NCI-H2081 (cell line): ENCODE measurements around the gene EFCAB14.
"Not testable (repeated sequence)": the region's sequence is repeated elsewhere in the genome, so short reads cannot be mapped to it uniquely, and the experiment has no call there.

Experiments used
- DNase-seq, 2 experiments: peaks; one replicate each; lab custom pipeline; 2025; lab: John Stamatoyannopoulos, UW

Gene EFCAB14

DNA sequence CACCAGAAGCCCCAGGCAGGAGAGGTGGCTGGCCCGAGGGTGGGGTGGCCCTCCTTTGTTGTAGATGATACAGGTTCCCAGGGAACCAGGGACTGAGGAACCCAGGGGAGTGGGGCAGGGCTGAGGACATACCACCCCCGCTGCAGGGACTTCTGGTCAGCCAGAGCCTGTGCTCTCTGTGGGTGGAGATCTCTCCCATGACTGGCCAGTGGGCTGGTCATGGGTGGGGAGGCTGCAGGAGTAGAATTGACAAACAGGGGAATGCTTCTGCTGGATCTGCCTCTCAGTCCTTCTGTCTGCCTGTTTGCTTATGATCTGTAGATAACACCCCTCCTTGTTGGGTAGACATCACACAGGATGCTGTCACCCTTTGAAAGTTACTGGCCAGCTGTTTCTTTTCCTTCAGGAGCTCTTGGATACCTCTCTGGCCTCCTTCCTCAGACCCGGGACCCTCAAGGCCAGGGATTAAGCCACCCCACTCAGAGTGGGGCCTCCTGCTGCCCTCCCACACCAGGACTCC lies 2.8 kb upstream of the EFCAB14 start:
- no peak for DNase-seq

DNA sequence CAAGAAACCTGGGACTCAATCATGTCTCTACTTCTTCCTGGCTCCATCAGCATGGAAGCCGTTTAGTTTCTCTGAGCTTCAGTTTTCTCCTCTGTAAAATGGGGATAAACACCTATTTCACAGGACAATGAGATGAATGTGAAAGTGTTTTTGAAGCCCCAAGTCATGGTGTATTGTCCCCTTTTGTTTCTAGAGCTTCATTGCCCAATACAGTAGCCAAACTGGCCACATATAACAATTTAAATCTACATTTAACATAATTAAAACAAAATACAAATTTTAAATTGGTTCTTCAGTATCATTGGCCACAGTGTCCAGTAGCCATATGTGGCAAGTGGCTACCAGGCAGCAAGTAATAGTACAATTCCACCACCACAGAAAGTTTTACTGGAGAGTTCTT lies 2.3 kb upstream of the EFCAB14 start:
- no peak for DNase-seq

DNA sequence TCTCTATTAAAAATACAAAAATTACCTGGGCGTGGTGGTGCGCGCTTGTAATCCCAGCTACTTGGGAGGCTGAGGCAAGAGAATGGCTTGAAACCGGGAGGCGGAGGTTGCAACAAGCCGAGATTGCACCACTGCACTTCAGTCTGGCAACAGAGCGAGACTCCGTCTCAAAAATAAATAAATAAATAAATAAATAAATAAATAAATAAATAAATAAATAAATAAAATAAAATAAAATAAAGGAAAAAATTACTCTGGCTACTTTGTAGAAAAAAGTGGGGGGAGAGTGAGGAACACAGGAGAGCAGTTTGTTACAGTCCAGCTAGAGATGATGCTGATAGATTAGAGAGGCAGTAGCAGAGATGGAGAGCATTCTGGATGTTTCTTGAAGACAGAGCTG lies 1.4 kb upstream of the EFCAB14 start:
- DNase-seq = not testable (repeated sequence)

DNA sequence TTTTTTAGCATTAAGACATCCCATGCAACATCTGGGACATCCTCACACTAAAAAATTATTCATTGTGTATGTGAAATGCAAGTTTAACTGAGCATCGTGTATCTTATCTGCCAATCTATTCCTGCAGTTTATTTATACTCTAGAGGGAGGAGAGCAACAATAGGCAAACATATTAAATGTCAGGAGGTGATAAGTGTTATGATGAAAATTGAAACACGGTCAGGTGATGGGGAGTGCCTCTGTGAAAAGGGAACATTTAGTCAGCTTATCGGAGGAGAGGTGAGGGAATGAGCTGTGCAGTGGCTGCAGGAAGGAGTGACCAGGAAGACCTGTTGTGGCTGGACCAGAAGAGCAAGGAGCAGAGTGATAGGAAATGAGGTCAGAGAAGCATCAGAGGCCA lies 775 bp upstream of the EFCAB14 start:
- no peak for DNase-seq

DNA sequence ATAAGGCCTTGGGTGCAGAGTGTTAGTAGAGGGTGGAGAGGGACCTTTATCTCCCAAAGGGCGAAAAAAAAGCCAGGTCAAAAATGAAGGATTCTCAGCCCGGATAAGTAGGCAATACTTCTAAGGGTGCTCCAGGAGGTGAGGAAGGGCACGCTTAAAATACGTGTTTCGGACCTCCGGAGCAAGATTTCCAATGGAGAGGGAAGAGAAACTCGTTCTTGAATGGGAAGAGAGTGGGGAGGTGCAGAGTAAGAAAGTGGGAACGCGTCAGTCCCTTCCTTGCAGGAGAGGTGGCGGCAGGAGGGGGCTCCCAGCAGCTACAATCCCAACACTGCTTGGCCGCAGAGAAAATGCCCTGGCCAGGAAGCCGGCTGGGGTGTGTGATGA lies 581 bp downstream of the EFCAB14 start:
- DNase-seq = no peak

DNA sequence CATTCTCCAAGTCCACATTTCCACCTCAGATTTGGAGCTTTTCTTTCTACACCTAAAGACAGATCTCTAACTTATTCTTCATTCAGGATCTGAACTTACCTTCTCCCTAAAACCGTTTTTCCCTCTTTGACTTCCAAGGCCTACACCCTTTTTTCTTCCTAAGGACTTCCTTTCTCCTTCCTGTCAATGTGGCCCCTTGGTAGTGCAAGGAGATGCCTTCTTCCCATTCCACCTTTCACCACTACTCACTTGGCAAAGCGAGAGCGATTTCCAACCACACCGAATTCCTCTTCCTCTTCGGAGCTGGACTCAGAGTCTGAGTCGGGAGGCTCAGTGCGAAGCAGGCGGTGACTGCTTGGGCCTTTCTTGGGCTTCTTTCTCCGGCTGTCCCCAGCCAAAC lies 1.3 kb downstream of the EFCAB14 start:
- DNase-seq = no peak

DNA sequence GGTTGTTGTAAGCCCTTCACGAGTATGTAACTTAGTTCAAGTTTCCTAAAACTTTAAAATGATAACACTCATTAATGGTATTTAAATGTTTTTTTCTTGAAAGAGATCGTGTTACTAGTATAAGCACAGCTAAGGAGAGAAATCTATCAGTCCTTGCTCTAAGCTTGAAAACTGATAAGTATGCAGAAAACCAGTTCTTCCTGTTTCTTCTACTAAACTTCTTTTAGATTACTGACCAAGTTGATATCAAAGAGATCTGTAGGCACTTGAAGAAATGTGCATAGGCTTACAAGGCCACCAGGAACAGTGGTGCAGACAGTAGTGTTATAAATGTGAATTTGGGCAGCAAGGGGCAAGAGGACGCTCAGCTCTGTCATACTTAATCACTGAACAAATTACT lies 3.9 kb downstream of the EFCAB14 start:
- no peak for DNase-seq

DNA sequence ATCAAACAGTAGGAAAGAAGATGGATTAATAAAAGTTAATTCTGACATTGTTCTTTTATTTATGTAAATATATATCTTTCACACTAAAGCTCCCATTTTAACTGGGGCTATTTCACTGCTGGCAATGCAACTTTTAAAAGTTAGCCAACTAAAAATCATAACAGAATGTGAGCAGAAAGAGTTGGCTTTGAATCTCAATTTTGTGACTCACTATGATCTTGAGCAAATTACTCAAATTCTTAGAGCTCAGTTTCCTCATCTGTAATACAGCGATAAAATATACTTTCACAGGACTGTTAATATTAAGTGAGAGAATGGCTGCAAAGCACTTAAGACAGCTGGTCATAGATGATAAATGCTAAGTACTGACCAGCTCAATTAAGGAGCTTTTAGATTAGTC lies 10.8 kb downstream of the EFCAB14 start:
- no peak for DNase-seq

DNA sequence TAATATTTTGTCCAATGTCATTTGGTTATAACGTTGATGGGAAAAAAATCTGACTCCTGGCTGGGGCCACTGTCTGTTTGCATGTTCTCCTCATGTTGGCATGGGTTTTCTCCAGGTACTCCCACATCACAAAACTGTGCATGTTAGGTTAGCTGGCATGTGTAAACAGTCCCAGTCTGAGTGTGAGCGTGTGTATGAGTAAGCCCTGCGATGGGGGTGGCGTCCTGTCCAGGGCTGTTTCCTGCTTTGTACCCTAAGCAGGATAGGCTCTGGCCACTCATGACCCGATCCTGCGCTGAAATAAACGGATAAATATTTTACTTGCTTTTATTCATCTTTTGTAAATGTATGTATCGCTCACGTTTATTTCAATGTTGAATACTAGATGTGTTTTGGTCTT lies 13.5 kb downstream of the EFCAB14 start:
- no peak for DNase-seq

DNA sequence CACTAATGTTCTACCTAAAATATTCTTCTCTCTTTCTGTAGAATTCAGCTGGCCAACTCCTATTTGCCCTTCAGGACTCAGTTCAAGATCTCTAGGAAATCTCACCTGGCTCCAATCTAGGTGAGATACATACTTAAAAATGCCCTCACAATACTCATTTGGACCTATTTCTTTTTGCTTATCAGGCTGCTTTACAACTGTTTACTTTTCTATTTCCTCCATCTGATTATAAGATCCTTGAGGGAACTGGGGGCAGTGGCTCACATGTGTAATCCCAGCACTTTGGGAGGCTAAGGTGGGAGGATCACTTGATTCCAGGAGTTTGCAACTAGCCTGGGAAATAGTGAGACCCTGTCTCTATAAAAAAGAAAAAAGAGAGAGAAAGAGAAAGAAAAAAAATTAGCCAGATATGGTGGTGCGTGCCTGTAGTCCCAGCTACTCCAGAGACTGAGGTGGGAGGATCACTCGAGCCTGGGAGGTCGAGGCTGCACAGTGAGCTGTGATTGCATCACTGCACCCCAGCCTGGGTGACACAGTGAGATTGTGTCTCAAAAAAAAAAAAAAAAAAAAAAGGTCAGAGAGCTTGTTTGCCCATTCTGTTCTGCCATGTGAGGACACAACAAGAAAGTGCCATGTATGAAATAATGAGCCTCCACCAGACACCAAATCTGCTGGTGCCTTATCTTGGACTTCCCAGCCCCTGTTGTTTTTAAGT lies 14.8 kb downstream of the EFCAB14 start:
- DNase-seq = no peak

DNA sequence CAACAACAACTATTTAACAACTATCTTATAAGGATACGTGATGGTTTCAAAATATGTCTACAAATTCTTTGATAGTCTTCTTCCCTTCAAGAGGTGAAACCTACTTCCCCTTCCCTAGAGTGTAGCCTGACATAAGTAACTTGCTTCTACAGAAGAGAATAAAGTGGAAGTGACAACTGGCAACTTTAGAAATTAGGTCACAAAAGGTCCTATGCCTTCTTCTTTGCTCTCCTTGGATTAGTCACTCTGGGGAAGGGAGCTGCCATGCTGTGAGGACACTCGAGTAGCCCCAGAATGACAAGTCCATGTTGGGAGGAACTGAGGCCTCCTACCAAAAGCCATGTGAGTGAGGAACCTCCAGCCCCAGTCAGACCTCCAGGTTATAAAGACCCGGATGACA lies 19.2 kb downstream of the EFCAB14 start:
- DNase-seq = no peak

DNA sequence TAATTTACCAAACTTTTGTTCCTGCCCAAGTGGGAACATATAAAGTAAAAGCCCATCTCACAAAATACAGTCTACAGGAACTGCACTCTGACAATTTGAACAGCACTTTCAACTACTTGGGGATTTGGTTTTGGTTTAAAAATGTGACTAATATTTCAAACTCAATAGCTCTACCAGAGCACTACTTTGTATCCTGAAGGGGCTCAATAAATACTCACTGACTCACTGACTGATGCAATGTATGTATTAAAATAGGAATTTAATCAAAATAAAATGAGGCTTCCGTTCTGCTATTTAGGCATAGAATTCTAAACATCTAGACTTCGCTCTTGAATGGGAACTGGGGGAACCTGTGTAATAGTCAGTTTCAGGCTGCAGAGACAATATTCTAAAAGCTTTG lies 21.9 kb downstream of the EFCAB14 start:
- DNase-seq = no peak

DNA sequence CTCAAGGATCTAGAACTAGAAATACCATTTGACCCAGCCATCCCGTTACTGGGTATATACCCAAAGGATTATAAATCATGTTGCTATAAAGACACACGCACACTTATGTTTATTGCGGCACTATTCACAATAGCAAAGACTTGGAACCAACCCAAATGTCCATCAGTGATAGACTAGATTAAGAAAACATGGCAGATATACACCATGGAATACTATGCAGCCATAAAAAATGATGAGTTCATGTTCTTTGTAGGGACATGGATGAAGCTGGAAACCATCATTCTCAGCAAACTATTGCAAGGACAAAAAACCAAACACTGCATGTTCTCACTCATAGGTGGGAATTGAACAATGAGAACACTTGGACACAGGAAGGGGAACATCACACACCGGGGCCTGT lies 24.2 kb downstream of the EFCAB14 start:
- DNase-seq = not testable (repeated sequence)

DNA sequence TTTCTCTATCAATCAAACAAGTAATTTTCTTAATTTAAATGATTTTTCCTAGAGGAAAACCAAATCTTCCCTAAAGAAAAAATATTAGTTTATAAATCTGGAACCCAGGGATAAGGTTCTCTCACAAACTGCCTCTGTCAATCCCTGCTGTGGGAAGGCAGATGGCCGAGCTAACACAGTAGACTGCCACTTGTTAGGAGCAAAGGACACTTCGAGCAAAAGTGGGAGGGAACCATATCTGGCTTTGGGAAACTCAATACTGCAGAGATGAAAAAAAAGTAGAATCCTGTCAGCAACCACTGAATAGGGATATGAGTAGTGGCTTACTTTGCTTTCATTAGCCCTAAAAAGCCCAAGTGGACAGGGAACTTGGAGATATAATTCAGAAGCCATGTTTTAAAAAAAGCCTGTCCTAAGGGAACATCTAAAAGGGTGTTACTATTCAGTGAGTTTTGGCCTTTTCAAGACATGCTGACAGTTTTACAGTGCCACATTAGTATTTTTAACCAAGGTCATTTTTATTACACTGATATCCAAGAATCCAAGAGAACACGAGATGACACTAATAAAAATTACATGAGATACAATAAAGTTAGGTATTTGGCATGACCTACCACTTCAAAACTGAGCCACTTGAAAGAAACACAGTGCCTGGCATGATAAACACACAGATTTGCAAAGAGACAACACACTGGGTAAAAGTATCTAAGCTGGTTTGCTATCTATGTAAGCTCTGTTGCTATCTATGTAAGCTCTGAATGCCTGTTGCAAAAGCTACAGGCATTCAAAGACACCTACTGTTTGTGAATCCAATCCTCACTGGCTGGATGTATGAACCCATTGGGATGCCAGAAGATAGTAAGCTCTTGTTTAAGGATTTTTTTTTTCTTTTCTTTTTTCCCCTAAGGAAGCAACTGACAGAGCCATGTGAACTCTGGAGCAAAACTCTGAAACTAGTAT lies 25.8 kb downstream of the EFCAB14 start:
- DNase-seq = no peak

DNA sequence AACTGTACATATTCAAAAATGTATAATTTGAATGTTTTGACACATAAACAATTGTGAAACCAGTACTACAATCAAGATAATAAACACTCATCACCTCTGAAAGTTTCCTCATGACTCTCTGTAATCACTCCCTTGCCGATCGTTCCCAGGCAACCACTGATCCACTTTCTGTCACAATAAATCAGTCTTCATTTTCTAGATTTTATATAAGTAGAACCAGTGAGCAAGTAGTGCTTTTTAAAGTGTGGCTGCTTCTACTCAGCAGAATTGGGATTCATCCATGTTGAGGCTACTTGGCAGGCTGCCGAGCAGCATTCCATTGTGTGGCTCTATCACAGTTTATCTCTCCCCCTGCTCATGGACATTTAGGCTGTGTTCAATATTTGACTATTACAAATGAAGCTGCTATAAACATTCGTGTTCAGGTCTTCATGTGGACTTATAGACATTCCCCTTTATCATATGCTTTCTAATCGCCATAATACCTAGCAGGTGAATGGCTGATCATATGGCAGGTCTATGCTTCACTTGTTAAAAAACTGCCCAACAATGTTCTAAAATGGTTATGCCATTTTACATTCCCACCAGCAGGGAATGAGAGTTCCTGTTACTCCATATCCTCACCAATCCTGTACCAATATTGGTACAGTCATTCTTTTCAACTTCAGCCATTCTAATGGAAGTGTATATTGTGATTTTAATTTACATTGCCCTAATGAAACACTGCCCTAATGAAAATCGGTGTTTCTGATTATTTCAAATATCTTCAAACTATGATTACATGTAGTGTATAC lies 26.7 kb downstream of the EFCAB14 start:
- no peak for DNase-seq

DNA sequence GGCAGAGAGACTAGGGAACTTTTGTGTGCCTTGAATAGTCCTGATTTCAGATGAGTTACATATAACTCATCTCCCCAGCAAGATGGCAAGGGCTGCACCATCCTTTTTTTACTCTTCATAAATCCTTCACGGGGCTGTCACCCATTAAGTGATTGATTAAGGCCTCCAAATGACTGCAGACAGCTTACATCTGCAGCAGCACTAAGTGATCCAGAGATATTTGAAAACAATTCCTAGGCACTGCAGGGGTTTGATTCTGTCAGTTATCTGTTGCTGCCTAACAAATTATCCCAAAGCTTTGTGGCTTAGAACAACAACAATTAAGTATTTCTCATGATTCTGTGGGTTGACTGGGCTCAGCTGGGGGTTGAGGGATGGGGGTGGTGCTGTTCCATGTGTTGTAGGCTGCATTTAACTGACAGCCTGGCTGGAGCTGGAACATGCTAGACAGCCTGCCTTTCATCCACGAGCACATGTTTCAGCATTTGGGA lies 27.9 kb downstream of the EFCAB14 start:
- DNase-seq = no peak

DNA sequence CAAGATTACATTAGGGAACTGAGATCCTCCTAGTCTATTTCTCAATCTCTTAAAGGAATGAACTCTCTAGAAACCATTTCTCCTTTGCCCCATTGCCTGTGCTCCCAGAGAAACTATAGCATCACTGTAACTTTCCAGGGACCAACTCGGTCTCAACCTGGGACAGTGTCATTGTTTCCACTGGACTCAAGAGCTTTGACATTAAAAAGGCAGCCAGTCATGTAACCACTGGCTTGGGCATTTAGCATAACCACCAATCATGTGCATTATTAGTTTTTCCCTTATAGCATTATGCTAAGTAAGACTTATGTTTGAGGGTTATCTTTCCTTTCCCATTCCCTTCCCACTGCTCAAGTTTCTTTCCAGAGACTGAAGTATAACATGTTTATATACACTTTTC lies 29.0 kb downstream of the EFCAB14 start:
- DNase-seq = no peak

DNA sequence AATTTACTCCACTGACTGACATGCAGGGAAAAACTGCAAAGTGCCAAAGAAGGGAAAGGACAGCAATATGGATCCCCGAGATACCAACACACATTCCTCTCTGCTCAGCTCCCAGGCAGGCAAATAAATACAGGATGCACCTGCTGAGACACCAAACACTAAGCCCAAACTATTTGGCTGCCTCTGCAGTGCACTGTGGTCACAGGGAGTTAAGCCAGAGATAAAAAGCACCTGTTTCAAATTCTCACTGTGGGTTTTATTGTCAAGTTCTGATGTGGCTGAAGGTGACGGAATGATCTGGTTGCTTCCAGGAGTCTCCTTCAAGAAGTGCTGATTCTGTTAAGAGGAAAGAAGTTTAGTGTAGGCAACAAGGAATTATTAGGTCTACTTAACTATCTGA lies 29.6 kb downstream of the EFCAB14 start:
- peak; percentile 11 to 64 for DNase-seq

DNA sequence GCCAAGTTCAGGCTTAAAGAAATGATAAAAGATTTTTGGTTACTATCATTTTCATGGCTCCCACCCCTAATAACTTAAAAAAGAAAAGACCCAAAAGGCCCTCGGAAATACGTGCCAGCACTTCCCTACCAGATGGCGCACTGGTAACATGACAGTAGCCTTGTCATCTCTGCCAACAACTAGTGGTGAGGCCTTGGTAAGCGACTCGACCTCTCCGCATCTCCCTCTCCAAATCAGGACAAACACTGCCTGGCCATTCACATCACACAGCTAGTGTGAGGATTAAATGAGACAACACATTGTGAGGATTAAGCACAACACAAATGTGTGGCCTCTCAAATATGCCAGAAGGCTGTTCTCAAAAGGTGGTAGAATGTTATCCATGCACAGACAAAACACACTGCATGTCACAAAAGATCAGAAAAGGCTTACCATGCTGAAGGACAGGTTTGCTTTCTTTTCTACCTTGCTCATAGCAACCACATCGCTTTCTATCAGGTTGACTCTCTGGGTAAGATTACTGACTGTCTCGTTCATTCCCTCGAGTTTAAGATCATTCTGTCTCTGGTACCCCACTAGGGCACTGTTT lies 30.9 kb downstream of the EFCAB14 start:
- DNase-seq = no peak

DNA sequence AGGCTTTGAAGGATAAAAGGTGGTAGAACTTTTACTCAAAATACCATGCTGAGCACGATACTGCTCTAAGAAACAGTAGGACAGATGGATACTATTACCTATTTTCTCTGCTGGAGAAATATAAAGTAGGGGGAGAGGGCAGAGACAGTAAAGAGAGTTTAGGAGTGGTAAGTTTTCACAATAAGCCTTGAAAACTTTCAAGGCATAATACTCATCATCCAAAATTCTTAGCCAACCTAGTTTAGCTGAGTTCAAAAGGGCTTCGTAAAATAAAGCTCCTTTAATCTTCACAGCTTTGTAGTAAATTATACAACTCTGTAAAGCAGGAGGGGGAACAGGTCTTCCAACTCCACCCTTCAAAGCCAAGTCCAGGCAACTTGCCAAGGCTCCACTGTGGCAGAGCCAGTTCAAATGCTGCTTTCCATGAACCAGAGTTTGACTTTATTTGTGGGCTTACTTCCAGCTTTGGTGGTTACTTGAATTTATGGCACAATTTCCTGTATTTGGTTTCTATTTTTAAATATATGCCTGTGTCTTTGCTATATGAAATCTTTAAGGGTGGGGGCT lies 31.7 kb downstream of the EFCAB14 start:
- peak; percentile 60 to 85 for DNase-seq

DNA sequence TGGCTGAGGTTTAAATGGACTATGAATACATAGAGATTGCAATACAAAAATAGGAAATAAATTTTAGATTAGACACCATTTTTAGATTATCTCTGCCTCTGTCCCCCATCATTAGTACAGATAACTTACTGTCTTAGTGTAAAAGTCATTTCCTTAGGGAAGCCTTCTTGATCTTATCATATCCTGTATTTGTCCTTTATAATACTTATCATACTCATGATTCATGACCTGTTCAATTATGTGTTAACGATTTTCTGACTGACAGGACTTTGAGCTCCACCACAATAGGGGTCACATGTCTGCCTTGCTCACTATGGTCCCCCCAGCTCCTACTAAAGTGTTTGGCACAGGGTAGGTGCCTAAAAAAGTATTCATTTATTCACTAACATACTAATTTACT lies 32.7 kb downstream of the EFCAB14 start:
- DNase-seq = no peak
